GM19452 (cell line): Measurements from ENCODE around the gene SYNPO.

Experiments
- ATAC-seq: cut with Tn5 transposase; IDR thresholded peaks from one replicate; pipeline ENCODE4 v1.9.1; 2021; ENCODE audit not compliant: unreplicated experiment

The SYNPO gene, protein sequence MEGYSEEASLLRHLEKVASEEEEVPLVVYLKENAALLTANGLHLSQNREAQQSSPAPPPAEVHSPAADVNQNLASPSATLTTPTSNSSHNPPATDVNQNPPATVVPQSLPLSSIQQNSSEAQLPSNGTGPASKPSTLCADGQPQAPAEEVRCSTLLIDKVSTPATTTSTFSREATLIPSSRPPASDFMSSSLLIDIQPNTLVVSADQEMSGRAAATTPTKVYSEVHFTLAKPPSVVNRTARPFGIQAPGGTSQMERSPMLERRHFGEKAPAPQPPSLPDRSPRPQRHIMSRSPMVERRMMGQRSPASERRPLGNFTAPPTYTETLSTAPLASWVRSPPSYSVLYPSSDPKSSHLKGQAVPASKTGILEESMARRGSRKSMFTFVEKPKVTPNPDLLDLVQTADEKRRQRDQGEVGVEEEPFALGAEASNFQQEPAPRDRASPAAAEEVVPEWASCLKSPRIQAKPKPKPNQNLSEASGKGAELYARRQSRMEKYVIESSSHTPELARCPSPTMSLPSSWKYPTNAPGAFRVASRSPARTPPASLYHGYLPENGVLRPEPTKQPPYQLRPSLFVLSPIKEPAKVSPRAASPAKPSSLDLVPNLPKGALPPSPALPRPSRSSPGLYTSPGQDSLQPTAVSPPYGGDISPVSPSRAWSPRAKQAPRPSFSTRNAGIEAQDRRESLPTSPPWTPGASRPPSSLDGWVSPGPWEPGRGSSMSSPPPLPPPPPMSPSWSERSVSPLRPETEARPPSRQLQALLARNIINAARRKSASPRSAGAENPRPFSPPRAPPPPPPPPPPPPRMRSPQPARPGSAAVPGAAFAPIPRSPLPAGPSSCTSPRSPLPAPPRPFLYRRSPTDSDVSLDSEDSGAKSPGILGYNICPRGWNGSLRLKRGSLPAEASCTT

DNA sequence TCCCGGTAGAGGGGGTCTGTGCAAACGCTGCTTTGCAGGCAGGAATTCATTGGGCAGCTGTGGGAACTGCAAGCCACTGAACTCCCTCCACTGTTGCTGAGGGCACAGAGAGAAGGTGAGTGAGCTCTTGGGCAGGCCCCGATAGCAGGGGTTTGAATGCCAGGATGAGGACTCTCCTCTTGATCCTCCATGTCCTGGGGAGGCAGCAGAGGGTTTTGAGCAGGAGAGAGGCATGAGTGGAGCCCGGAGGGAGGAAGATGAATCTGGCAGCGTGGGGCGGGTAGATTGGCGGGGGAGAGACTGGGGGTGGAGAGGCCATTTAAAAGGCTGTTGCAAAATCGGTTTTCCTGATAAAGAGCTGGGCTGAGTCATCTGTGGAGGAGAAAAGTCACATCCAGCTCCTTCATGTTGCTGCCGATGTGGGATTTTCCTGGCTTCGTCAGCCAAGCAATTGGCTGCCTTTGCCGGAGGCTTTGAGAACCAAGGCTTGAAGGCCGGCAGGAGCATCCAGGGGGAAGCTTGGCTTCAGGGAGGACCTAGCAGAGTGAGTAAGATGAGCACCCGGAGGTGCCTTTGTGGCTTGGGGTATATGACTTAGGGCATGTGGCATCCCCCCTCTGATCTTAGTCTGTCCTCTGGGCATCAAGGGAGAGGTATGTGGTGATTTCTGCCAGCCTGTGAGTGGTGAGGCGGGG lies at the start of gene SYNPO:
SYNPO (plus strand) TSS at position 350 of the 695 bp plus-strand sequence. CDS start 7,616 bp downstream, outside the sequence.
- ATAC-seq, result no peak

DNA sequence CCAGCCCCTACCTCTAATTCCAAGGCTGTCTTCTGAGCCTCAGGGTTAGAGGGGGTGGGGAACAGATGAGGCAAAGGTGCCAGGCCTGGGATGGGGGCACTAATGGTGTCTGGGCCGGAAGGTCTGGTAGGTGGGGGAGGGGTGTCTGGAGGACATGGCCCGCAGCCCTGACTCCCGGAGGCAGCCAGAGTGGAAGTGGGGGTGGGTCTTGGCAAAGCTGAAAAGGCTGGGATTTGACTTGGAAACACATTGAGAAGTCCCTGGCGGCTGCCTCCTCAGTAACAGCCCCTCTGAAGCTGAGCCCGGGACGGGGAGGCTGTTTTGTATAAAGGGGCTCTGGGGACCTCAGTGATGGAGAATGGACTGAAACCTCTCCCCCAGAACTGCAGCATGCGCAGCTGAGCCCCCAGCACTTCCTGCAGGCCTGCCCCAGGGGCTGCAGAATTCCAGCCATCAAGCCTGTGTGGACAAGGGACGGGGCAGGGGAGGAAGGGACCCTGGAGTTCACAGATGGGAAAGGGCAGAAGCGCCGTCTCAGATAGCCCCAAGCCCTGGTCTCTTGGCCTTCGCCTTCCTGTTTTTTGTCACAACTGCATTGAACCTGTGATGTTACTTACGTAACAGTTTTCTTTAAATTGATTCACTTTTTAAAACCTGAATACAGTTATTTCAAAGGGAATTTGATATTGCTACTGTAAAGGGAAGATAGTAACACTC lies 49.3 kb upstream of the SYNPO start:
- no peak for ATAC-seq

DNA sequence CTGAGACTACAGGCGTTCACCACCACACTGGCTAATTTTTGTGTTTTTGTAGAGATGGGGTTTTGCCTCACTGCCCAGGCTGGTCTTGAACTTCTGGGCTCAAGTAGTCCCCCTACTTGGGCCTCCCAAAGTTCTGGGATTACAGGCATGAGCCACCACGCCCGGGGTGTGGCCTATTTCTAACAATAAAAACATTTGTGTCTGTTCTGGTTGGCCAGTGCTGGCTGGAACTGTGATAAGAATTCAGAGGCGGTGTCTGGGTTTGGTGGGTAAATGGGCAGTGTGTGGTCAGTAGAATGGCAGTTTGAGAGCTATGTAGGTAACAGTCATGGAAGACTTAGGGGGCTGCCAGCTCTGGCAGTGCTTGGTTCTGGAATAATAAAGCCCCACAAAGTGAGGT lies 46.9 kb upstream of the SYNPO start:
- no peak for ATAC-seq

DNA sequence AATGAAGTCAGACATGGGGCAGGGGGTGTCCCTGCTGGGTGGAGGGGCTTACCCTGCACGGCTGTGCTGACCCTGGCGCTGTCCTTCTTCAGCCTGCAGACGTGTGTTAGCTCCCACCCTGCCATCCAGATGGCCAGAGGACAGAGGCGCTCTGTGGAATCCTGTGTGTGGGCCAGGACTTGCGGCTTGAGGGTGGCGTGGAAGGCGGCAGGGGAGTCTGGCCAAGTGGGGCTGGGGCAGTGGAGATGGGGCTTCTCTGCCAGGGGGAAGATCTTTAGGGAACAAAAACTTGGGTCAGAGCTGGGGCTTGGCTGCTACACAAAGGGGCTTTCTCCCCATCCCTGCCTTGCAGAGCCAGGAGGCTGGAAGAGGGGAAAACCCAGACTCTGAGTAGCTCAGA lies 46.5 kb upstream of the SYNPO start:
- no peak for ATAC-seq

DNA sequence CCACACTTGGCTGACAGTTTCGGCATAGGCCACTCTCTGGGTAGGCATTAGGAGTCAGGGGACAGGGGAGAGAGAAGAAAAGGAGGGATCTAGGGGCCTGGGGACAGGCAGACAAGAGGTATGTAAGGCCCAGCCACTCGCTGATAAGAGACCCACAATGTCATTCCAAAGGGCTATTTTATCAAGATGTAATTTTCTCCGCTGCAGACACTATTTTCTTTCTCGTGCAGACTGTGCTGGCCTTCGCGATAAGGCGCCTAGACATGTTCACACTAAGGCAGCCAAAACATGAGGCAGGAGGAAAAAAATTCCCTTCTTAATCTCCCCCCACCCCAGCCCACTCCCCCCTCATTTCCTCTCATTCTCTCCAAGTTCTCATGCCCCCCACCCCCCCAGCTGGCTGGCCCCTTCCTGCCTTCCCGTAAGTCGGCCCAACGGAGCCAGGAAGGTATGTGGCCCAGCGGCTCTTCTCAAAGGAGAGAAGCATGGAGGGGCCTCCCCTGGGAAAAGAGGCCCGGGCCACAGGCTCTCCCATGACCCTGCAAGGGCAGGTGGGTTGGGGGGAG lies 44.9 kb upstream of the SYNPO start:
- no peak for ATAC-seq

DNA sequence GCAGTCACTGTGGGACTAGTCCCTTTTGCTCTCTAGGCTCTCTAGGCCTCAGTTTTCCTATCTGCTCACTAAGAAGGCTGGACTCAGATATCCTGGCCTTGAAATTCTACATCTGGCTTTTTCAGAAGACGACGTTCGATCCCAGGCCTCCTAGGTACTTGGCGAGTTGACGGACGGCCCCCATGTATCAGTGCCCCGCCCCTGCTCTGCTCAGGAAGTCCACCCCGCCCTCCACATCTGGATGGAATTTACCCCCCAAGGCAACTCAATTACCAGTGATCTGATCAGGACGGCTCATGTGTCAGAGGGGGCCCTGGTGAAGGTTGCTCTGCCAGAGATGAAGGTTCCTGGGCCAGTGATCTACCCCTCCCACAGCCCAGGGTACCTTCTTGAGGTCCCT lies 44.1 kb upstream of the SYNPO start:
- no peak for ATAC-seq

DNA sequence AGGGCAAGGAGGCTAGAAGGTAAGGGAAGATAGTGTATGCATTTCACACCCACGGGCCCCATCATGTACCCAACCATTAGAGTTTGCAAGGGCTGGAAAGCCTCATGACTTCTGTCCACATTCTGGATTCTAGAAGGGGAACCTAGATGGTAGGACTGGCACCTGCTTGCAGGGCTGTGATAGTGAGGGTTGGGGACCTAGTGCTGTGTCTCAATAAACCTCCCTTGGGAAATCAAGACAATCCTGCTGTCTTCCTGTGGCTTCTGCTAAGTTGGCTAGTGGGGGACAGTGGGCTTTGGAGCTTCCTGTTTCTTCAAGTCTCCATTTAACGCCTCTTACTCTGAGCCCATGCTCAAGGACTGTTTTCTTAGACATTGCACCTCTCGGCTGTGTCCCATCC lies 43.6 kb upstream of the SYNPO start:
- ATAC-seq, result no peak

DNA sequence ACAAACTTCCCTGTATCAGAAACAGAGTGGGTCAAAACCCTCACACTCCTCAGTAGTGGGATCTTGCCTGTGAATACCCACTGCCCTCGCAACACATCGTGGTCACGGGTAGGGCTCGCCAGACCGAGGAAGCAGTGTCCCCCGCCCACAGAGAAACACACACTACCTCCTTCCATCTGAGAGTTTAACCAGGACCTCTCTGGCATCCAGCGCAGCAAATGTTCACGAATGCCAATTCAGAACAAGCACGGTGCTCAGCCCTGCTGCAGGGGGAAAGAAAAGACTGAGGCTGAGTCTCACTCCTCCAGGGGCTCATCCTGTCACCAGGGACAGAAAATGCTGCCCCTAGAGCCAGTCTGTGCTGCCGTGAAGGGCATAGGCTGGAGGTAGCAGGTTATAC lies 42.5 kb upstream of the SYNPO start:
- no peak for ATAC-seq

DNA sequence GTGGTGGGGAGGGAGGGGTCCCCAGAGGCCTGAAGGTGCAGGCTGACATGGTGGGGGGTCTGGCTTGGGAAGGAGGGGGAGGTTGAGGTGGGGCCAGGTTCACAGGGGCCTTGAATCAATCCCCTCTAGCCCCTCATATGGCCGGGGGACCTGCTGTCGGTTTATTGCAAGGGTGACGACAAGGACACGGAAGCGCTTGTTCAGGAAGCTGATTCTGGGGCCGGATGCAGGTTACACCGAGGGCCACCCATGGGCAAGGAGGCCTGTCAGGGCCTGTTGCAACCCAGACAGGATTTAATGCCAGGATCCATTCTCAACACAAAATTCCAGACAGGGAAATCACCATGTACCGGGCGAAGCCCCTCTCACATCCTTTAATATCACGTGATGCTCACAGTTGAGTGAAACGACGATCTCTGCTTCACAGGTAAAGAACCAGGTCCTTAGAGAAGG lies 41.6 kb upstream of the SYNPO start:
- ATAC-seq, result no peak

DNA sequence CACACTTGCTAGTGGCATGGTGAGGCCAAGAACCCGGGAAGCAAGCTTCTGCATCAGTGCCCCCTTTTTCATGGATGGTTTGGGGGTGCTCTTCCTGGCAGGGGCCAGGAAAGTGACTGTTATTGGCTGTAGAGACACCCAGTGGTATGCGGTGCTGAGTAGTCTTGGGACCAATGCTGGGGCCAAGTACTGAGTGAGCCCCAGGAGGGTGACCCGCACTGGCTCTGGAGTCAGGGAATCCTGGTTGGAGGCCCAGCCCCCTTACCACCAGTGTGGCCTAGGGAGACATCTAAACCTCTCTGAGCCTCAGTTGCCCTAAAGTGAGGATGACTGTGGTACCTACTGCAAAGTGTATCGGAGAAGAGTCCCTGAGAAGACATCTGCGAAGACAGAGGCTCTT lies 41.2 kb upstream of the SYNPO start:
- no peak for ATAC-seq

DNA sequence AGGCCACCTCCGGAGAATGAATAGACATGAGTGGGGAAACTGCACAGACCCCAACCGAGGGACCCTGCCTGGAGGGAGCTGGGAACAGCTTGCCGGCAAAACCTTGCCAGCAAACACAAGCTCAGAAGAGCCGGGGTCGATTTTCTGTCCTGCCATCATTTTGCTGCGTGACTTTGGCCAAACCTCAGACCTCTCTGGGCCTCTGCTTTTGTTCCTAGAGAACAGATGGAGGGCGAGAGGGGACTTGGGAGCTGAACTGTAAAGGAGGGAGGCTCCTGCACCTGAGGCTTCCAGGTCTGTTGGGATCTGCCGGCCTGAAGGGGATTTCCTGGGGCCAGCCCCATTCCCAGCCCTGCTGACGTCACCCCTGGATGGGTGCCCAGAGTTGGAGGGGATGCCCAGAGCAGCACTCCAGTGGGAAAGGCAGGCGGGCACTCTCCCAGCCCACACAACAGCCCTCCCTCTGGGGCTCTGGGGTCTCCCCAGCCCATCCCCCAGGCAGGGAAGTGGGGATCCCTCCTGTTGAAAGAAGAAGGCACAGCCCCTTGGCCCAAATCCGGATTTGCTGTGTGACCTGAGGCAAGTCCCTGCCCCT lies 40.4 kb upstream of the SYNPO start:
- ATAC-seq, result no peak

DNA sequence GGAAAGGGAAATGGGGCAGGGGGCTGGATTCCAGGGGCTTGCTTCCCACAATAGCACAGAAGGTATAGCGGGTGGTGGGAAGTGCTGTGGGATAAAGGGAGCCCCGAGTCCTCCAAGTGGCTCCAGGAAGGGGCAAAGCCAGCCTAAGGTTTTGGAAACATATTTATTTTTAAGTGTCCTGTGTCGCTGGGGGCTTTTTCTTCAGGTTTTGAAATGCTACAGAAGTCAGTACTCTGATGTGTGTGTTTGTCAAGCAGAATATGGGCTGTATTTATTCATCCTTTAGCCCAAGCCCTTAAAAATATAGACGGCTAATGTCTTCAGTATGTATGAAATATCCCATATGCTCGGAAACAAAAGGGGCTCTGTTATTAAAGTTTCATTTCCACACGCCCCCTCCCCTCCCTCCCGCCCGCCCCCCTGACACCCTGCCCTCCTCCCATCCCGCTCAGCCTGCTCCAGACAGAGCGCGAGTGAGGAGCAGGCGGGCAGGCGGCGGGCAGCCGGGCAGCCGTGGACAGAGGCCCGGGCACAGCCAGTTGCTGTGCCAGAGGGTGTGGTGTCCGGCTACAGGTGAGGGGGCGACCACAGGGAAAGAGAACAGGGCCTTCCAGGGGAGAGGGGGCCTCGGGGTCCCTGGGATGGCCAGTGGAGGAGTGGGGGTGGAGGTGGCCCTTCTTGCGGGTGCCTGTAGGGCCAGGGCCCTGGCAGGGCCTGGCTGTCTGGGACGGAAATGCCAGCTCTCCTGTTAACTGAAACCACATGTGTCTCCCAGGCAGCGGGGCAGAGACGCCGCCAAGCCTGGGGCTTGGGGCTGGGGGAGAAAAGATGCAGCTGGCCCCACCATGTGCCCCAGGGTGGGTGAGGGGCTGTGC lies 39.6 kb upstream of the SYNPO start:
- no peak for ATAC-seq

DNA sequence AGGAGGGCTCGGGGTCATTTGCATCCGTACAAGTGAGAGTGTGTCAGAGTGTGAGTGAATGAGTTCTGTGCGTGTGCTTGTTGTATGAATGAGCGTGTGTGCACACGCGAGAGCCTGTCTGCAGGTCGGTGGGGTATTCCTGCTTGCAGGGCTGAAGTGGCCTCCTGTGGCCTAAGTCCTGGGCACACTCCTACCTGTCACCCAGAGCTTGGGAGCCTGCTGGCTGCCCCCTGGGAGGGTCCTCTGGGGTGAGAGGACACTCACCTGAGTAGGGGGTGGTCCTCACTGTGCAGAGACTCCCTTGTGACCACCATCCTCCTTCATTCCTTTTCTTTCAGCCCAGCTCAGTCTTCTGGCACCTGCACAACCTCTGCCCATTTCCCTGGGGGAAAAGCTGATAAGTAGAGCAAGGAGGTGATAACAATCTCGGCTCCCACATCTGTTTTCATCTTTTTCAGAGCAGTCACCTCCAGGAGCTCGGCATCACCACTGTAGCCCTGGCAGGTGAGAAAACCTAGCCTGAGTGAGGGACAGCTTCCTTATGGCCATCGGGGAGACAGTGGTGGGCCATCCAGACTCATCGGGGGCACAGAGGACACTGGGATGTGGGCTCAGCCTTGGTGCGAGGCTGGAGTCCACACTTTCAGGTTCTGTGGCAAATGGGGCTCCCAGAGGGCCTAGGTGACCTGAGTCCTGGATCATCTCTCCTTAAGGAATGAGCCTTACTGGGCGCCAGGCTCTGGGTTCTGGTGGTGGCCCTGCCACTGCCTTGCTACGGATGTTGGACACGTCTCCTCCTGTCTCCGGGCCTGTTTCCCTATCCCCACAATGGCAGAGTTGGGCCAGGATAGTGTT lies 38.7 kb upstream of the SYNPO start:
- no peak for ATAC-seq

DNA sequence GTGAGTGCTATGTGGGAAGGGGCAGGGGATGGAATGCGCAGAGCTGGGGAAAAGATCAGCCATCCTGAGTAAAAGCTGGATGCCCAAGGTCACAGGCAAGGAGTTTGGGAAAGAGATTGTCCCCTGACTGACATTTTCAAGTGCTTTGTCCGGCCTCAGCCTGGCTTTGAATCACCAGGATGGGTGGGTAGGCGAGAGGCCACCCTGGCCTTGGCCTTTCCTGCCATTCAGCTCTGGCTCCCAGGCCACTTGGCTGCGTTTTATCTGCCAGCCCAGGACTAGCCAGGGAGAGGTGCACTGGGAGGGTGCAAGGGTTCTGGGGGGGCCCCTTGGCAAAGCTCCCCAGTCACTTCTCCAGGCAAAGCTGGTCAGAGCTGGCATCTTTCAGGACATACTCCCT lies 37.4 kb upstream of the SYNPO start:
- no peak for ATAC-seq

DNA sequence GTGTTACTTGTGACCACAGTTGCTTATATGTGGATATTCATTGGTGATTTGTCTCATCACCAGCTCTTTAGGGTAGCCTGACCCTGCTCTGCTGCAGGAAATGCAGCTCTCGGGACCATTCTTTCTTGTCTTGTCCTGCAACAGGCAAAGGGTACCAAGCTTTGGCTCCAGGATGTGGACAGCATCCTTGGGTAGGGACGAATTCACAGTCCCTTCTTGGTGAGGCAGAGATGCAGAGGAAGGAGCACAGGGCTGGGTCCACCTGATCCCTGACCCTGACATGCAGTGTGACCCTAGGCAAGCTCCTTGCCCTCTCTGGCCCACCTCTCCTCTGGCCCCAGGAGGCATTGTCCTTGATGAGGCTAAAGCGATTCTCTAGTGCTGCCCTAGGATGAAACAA lies 37.0 kb upstream of the SYNPO start:
- no peak for ATAC-seq

DNA sequence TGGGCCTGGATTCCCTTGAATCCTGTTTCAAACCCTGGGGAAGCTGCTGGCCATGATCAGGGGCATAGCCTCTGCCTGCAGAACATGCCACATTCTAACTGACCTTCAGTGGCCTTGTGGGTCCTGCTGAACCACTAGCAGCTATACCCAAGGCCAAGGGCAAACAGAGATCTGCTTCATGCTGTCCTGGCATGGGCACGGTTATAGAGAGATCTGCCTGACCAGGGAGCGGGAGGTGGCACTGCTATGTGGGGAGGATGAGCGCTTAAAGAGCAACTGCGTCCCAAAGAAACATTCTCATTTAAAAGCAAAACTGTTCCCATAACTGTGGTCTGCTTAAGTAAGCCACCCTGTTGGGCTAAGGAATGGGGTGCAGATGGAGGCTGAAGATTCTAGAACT lies 36.5 kb upstream of the SYNPO start:
- ATAC-seq, result no peak

DNA sequence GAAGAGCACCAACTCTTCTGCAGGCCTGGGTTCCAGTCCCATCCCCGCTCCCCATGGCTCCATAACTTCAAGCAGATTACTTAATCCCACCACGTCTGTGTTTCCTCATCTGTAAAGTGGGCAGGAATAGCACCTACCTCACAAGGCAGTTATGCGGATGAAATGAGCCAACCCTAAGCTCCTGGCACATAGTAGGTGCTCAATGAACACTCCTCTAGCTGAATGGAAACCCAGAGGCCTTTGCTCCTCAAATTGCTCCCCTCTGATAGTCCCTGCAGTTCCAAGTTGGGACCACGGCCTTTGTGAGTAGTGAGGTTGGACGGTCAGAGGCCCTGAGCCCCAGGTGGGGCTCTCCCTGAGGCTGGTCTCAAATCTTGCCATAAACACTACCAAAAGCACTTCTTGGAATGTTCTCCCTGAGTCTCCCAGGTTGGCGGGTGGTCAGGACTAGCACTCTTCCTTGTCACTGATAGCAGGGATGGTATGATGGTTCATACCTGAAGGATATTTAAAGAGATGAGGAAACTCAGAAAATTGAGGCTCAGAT lies 35.5 kb upstream of the SYNPO start:
- no peak for ATAC-seq

DNA sequence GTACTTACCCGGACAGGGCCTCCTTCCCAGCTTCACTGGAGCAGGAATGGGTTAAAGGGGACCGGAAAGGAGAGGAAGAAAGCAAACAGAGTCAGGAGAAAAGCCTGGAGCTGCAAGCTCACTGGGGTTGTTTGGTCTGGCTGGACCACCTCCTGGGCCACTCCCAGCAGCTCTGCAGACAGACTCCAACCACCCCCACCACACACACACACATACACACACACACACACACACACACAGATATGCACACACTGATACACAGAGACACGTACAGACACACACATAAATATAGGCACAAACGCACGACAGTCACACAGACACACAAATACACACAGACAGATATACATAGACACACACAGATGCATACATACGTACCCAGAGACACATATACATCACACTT lies 34.9 kb upstream of the SYNPO start:
- no peak for ATAC-seq
